Activated naive CD8-positive, alpha-beta T cell (primary cell): Measurements from ENCODE around the gene SPP2.

ENCODE experiments used
- H3K27ac Mint-ChIP-seq: one replicate; pipeline ENCODE4 v1.8.0; 2021; ENCODE audit warnings: mixed read lengths
- H3K27me3 Mint-ChIP-seq: one replicate; pipeline ENCODE4 v1.8.0; 2021; ENCODE audit warnings: mixed read lengths
- H3K36me3 Mint-ChIP-seq: one replicate; pipeline ENCODE4 v1.8.0; 2021; ENCODE audit warnings: mixed read lengths
- H3K4me1 Mint-ChIP-seq: one replicate; pipeline ENCODE4 v1.8.0; 2021; ENCODE audit warnings: low read depth, mixed read lengths
- H3K4me3 Mint-ChIP-seq: one replicate; pipeline ENCODE4 v1.8.0; 2021; ENCODE audit warnings: mild to moderate bottlenecking, mixed read lengths
- H3K9me3 Mint-ChIP-seq: one replicate; pipeline ENCODE4 v1.8.0; 2021; ENCODE audit warnings: low read depth, mixed read lengths

The SPP2 gene

GRCh38 chr2:234027641-234028040, 22.9 kb upstream of the SPP2 start:
- H3K9me3 Mint-ChIP-seq, result no peaks in the 10 kb centered on the region
- no peak overlapping the region for H3K27ac Mint-ChIP-seq
- H3K27me3 Mint-ChIP-seq, result no peaks in the 10 kb centered on the region
- H3K36me3 Mint-ChIP-seq, result no peaks in the 10 kb centered on the region
- H3K4me3 Mint-ChIP-seq, result no peak overlapping the region
- H3K4me1 Mint-ChIP-seq, result peaks cover 51% of the 10 kb centered on the region

- H3K4me3 Mint-ChIP-seq, result no peak overlapping the region
- no peak overlapping the region for H3K27ac Mint-ChIP-seq
- peaks cover 11% of the 10 kb centered on the region for H3K9me3 Mint-ChIP-seq
- H3K36me3 Mint-ChIP-seq, result peaks cover 5% of the 10 kb centered on the region
- H3K27me3 Mint-ChIP-seq, result no peaks in the 10 kb centered on the region
- peaks cover 53% of the 10 kb centered on the region for H3K4me1 Mint-ChIP-seq
Measured at GRCh38 chr2:234029150-234029733, 21.3 kb upstream of the SPP2 start.

GRCh38 chr2:234031207-234031606, 19.3 kb upstream of the SPP2 start:
- H3K4me3 Mint-ChIP-seq, result no peak overlapping the region
- peaks cover 40% of the 10 kb centered on the region for H3K4me1 Mint-ChIP-seq
- H3K9me3 Mint-ChIP-seq, result peaks cover 12% of the 10 kb centered on the region
- peaks cover 11% of the 10 kb centered on the region for H3K36me3 Mint-ChIP-seq
- H3K27ac Mint-ChIP-seq, result no peak overlapping the region
- H3K27me3 Mint-ChIP-seq, result no peaks in the 10 kb centered on the region

GRCh38 chr2:234032279-234032856, 18.1 kb upstream of the SPP2 start:
- Mint-ChIP-seq H3K27ac (no peak overlapping the region), H3K4me3 (no peak overlapping the region), H3K9me3 (peaks cover 21% of the 10 kb centered on the region), H3K36me3 (peaks cover 17% of the 10 kb centered on the region), H3K27me3 (no peaks in the 10 kb centered on the region), H3K4me1 (peaks cover 30% of the 10 kb centered on the region)

- Mint-ChIP-seq H3K4me1 (peaks cover 25% of the 10 kb centered on the region), H3K4me3 (no peak overlapping the region), H3K36me3 (peaks cover 17% of the 10 kb centered on the region), H3K9me3 (peaks cover 23% of the 10 kb centered on the region), H3K27me3 (no peaks in the 10 kb centered on the region), H3K27ac (no peak overlapping the region)
Measured at GRCh38 chr2:234033174-234033573, 17.3 kb upstream of the SPP2 start.

- Mint-ChIP-seq H3K9me3 (peaks cover 29% of the 10 kb centered on the region), H3K27ac (no peak overlapping the region), H3K4me3 (no peak overlapping the region), H3K27me3 (no peaks in the 10 kb centered on the region), H3K36me3 (peaks cover 19% of the 10 kb centered on the region), H3K4me1 (peaks cover 22% of the 10 kb centered on the region)
Measured at GRCh38 chr2:234033885-234034284, 16.6 kb upstream of the SPP2 start.

- Mint-ChIP-seq H3K27ac (no peak overlapping the region), H3K27me3 (no peaks in the 10 kb centered on the region), H3K4me1 (peaks cover 2% of the 10 kb centered on the region)
Measured at GRCh38 chr2:234038076-234038802, 12.3 kb upstream of the SPP2 start.

GRCh38 chr2:234044157-234044556, 6.3 kb upstream of the SPP2 start:
- H3K27me3 Mint-ChIP-seq, result no peaks in the 10 kb centered on the region
- no peak overlapping the region for H3K27ac Mint-ChIP-seq
- H3K9me3 Mint-ChIP-seq, result peaks cover under 1% of the 10 kb centered on the region
- H3K4me1 Mint-ChIP-seq, result no peaks in the 10 kb centered on the region
- no peak overlapping the region for H3K4me3 Mint-ChIP-seq
- H3K36me3 Mint-ChIP-seq, result no peaks in the 10 kb centered on the region

More at GRCh38 chr2:234038076-234038802, 12.3 kb upstream of the SPP2 start:
- peaks cover 32% of the 10 kb centered on the region for H3K9me3 Mint-ChIP-seq
- no peak overlapping the region for H3K4me3 Mint-ChIP-seq
- H3K36me3 Mint-ChIP-seq, result peaks cover 19% of the 10 kb centered on the region

- no peaks in the 10 kb centered on the region for H3K9me3 Mint-ChIP-seq
- no peak overlapping the region for H3K4me3 Mint-ChIP-seq
Measured at GRCh38 chr2:234046521-234046920, 4.0 kb upstream of the SPP2 start.

GRCh38 chr2:234047361-234047760, 3.1 kb upstream of the SPP2 start:
- Mint-ChIP-seq H3K36me3 (no peaks in the 10 kb centered on the region), H3K27ac (no peak overlapping the region), H3K27me3 (no peaks in the 10 kb centered on the region), H3K9me3 (no peaks in the 10 kb centered on the region), H3K4me1 (peaks cover 5% of the 10 kb centered on the region), H3K4me3 (no peak overlapping the region)

More at GRCh38 chr2:234046521-234046920, 4.0 kb upstream of the SPP2 start:
- Mint-ChIP-seq H3K36me3 (no peaks in the 10 kb centered on the region), H3K4me1 (peaks cover 2% of the 10 kb centered on the region), H3K27me3 (no peaks in the 10 kb centered on the region), H3K27ac (no peak overlapping the region)

- H3K36me3 Mint-ChIP-seq, result no peaks in the 10 kb centered on the region
- no peak overlapping the region for H3K4me3 Mint-ChIP-seq
- peaks cover 5% of the 10 kb centered on the region for H3K4me1 Mint-ChIP-seq
- no peaks in the 10 kb centered on the region for H3K9me3 Mint-ChIP-seq
- no peak overlapping the region for H3K27ac Mint-ChIP-seq
- no peaks in the 10 kb centered on the region for H3K27me3 Mint-ChIP-seq
Measured at GRCh38 chr2:234048049-234048448, 2.5 kb upstream of the SPP2 start.

GRCh38 chr2:234051374-234052070, 1.0 kb downstream of the SPP2 start:
- no peaks in the 10 kb centered on the region for H3K27me3 Mint-ChIP-seq
- H3K36me3 Mint-ChIP-seq, result no peaks in the 10 kb centered on the region
- no peak overlapping the region for H3K4me3 Mint-ChIP-seq
- peaks cover 5% of the 10 kb centered on the region for H3K4me1 Mint-ChIP-seq
- H3K27ac Mint-ChIP-seq, result no peak overlapping the region
- H3K9me3 Mint-ChIP-seq, result no peaks in the 10 kb centered on the region

GRCh38 chr2:234058881-234059280, 8.4 kb downstream of the SPP2 start:
- Mint-ChIP-seq H3K27ac (no peak overlapping the region), H3K36me3 (no peaks in the 10 kb centered on the region), H3K9me3 (no peaks in the 10 kb centered on the region), H3K27me3 (no peaks in the 10 kb centered on the region), H3K4me3 (no peak overlapping the region), H3K4me1 (peaks cover 1% of the 10 kb centered on the region)

GRCh38 chr2:234060236-234060635, 9.7 kb downstream of the SPP2 start:
- Mint-ChIP-seq H3K9me3 (no peaks in the 10 kb centered on the region), H3K4me3 (no peak overlapping the region), H3K4me1 (peaks cover 6% of the 10 kb centered on the region), H3K27me3 (no peaks in the 10 kb centered on the region), H3K36me3 (no peaks in the 10 kb centered on the region), H3K27ac (no peak overlapping the region)

GRCh38 chr2:234061624-234062257, 11.2 kb downstream of the SPP2 start:
- Mint-ChIP-seq H3K36me3 (no peaks in the 10 kb centered on the region), H3K4me1 (peaks cover 6% of the 10 kb centered on the region), H3K9me3 (no peaks in the 10 kb centered on the region), H3K27ac (no peak overlapping the region), H3K27me3 (no peaks in the 10 kb centered on the region), H3K4me3 (no peak overlapping the region)
